ENCODE results near the gene RANBP2.

DNA sequence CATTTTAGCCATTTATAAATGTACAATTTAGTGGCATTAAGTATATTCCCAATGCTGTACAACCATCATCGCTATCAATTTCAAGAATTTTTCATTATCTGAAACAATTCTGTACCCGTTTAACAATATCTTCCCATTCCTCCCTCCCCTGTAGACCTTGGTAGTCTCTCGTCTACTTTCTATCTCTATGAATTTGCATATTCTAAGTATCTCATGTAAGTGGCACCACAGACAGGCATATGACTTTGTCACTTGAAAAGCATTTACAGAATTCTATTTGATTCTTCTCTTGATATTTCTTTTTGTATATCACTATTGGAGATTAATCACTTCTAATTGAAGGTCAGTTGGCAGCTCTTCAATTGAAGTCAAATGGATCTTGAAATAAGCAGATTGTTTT, 115.3 kb downstream of the RANBP2 start:
- no peak for TF ChIP-seq EZH2phosphoT487 (IDR thresholded peaks at IDR 0.05; ENCODE audit: insufficient read depth, low read depth)
- TF ChIP-seq EZH2 (IDR thresholded peaks at IDR 0.05; ENCODE audit: insufficient read depth, poor library complexity, severe bottlenecking), result no peak
